ENCODE measurements around the gene SMAD7. TPM values are rescaled to one million over a fixed set of nuclear protein-coding genes. Genes with fewer than 3 reads are reported as not detected.
A peak's percentile ranks its signal among the peaks of the same experiment; 100 is the strongest.

The SMAD7 gene
- polyA plus RNA-seq, 3 donors = 1.4 to 9.4 (median 1.5) TPM

- H3K27ac Mint-ChIP-seq = no peak overlapping the region
- intact Hi-C loops (cut with micrococcal nuclease) = no loop called here
- no peak for TF ChIP-seq CTCF (IDR thresholded peaks at IDR 0.05)
These were observed 27.1 kb upstream of the SMAD7 start for GRCh38 chr18:48977914-48978313.

GRCh38 chr18:48975817-48976649 is 25.3 kb upstream of the SMAD7 start:
- no peaks in the 10 kb centered on the region for H3K9me3 ChIP-seq (replicated peaks in 1 of 2; ENCODE audit: control insufficient read depth in 1 of 2, insufficient read depth in 1 of 2, low read length in 2 of 2)
- no peaks in the 10 kb centered on the region for H3K36me3 ChIP-seq (replicated peaks in 1 of 2; ENCODE audit: control insufficient read depth in 1 of 2, insufficient read depth in 2 of 2, low read length in 2 of 2)
- no peak for TF ChIP-seq CTCF (IDR thresholded peaks at IDR 0.05)
- peak overlapping the region; percentile 16 to 69 (median 30) for H3K4me3 ChIP-seq (replicated peaks in 1 of 3; ENCODE audit: low read depth in 2 of 3, low read length in 3 of 3)
- no peak overlapping the region for H3K27ac ChIP-seq (ENCODE audit: low read depth in 1 of 2, low read length in 2 of 2)
- WGBS (ENCODE audit: insufficient coverage) = under 1% methylated on average over 119 of the region's 119 CpGs
- peak overlapping the region; percentile 49 for H3K9ac ChIP-seq (ENCODE audit: insufficient read depth, low read length, poor library complexity, severe bottlenecking)
- H4K20me1 ChIP-seq (ENCODE audit: insufficient read depth, low read length) = no peaks in the 10 kb centered on the region
- peaks cover 29% of the 10 kb centered on the region for H3K4me1 Mint-ChIP-seq
- no peaks in the 10 kb centered on the region for H3K79me2 ChIP-seq (ENCODE audit: insufficient read depth, low read length)
- H3K36me3 Mint-ChIP-seq = peaks cover 6 to 8% of the 10 kb centered on the region in 2 donors
- peak; percentile 61 to 73 (median 61) for DNase-seq
- H3K4me1 ChIP-seq (ENCODE audit: control insufficient read depth in 1 of 2, insufficient read depth in 2 of 2, low read length in 2 of 2) = peaks cover 27 to 32% of the 10 kb centered on the region in 2 donors
- peak overlapping the region; percentile 79 for H3K4me2 ChIP-seq (replicated peaks; ENCODE audit: extremely low read depth, low read length, poor library complexity, severe bottlenecking)
- peak overlapping the region; percentile 77 for H2AFZ ChIP-seq (ENCODE audit: insufficient read depth, low read depth, low read length, poor library complexity, severe bottlenecking)
- H3K9me3 Mint-ChIP-seq = peaks cover 0 to 9% (median 4%) of the 10 kb centered on the region in 7 donors
- peaks cover 26 to 54% of the 10 kb centered on the region in 2 donors for H3K27me3 ChIP-seq (ENCODE audit: control insufficient read depth in 2 of 2, insufficient read depth in 2 of 2, low read length in 2 of 2)
- peak overlapping the region; percentile 79 to 89 for H3K4me3 Mint-ChIP-seq
- H3K27me3 Mint-ChIP-seq (ENCODE audit: low read depth in 3 of 3) = peaks cover 40 to 61% (median 45%) of the 10 kb centered on the region in 3 donors
- intact Hi-C loops (cut with micrococcal nuclease) = no loop called here
- H3K27ac Mint-ChIP-seq = peak overlapping the region in 3 of 7 donors; percentile 40 to 60 (median 54)

More at GRCh38 chr18:48977914-48978313, 27.1 kb upstream of the SMAD7 start:
- Histone ChIP-seq H3K36me3 (replicated peaks in 1 of 2; ENCODE audit: control insufficient read depth in 1 of 2, insufficient read depth in 2 of 2, low read length in 2 of 2) (no peaks in the 10 kb centered on the region), H4K20me1 (ENCODE audit: insufficient read depth, low read length) (no peaks in the 10 kb centered on the region), H3K27ac (ENCODE audit: low read depth in 1 of 2, low read length in 2 of 2) (no peak overlapping the region), H3K27me3 (ENCODE audit: control insufficient read depth in 2 of 2, insufficient read depth in 2 of 2, low read length in 2 of 2) (peaks cover 26 to 50% of the 10 kb centered on the region in 2 donors), H3K9ac (ENCODE audit: insufficient read depth, low read length, poor library complexity, severe bottlenecking) (no peak overlapping the region), H3K4me2 (replicated peaks; ENCODE audit: extremely low read depth, low read length, poor library complexity, severe bottlenecking) (no peak overlapping the region), H3K4me1 (ENCODE audit: control insufficient read depth in 1 of 2, insufficient read depth in 2 of 2, low read length in 2 of 2) (peaks cover 33 to 42% of the 10 kb centered on the region in 2 donors), H3K79me2 (ENCODE audit: insufficient read depth, low read length) (no peaks in the 10 kb centered on the region), H2AFZ (ENCODE audit: insufficient read depth, low read depth, low read length, poor library complexity, severe bottlenecking) (no peak overlapping the region), H3K9me3 (replicated peaks in 1 of 2; ENCODE audit: control insufficient read depth in 1 of 2, insufficient read depth in 1 of 2, low read length in 2 of 2) (no peaks in the 10 kb centered on the region), H3K4me3 (replicated peaks in 1 of 3; ENCODE audit: low read depth in 2 of 3, low read length in 3 of 3) (no peak overlapping the region)
- Mint-ChIP-seq H3K4me3 (peak overlapping the region in 1 of 2 donors; percentile 71), H3K36me3 (peaks cover 6 to 11% of the 10 kb centered on the region in 2 donors), H3K4me1 (peaks cover 40% of the 10 kb centered on the region), H3K27me3 (ENCODE audit: low read depth in 3 of 3) (peaks cover 43 to 60% (median 46%) of the 10 kb centered on the region in 3 donors), H3K9me3 (peaks cover 0 to 9% (median 4%) of the 10 kb centered on the region in 7 donors)
- WGBS (ENCODE audit: insufficient coverage) = 95% methylated on average over 4 of the region's 9 CpGs
- DNase-seq = no peak
